GM19023 (cell line): Measurements from ENCODE around the gene CNOT4.

ENCODE experiments used
- ATAC-seq: cut with Tn5 transposase; IDR thresholded peaks from one replicate; pipeline ENCODE4 v1.9.1; 2021; ENCODE audit warnings: mild to moderate bottlenecking, moderate library complexity; ENCODE audit not compliant: unreplicated experiment

CNOT4 gene, protein sequence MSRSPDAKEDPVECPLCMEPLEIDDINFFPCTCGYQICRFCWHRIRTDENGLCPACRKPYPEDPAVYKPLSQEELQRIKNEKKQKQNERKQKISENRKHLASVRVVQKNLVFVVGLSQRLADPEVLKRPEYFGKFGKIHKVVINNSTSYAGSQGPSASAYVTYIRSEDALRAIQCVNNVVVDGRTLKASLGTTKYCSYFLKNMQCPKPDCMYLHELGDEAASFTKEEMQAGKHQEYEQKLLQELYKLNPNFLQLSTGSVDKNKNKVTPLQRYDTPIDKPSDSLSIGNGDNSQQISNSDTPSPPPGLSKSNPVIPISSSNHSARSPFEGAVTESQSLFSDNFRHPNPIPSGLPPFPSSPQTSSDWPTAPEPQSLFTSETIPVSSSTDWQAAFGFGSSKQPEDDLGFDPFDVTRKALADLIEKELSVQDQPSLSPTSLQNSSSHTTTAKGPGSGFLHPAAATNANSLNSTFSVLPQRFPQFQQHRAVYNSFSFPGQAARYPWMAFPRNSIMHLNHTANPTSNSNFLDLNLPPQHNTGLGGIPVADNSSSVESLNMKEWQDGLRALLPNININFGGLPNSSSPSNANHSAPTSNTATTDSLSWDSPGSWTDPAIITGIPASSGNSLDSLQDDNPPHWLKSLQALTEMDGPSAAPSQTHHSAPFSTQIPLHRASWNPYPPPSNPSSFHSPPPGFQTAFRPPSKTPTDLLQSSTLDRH

DNA sequence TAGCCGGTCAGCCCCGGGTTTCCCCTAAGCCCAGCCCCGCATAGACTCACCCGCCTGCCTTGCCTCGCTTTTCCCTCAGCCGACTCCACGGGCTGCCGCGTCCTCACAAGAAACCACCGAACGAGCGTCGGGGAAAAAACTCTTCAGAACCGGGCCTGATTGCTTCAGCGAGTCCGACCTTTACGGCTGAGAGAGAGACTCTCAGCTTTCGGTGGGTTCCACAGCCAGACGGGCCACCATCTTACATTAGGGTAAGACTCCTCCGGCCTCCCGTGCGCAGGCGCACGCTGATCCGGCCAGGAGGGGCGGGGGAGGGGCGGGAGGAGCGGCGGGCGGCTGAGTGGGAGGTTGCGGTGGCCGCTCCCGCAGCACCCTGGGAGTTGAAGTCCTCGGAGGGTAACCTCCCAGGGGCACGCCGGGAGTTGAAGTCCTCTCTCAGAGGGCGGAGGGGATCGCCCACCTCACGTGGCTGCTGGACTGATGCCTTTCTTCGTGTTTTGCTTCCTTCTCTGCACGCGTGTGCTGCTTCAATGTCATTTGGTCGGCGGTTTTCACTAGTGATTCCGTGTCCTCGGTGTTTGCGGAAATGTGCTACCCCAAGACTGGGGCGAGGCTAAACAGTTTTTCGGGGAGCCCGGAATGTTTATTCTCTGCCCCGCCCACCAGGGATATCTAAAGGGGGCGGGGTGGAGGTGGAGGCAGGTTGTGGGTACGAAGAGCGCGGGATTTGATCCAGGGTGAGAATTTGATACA lies at the start of gene CNOT4:
CNOT4 (minus strand) TSS at position 264 of the 753 bp plus-strand sequence. CDS start 71,771 bp downstream, outside the sequence.
- ATAC-seq = peak; percentile 95

DNA sequence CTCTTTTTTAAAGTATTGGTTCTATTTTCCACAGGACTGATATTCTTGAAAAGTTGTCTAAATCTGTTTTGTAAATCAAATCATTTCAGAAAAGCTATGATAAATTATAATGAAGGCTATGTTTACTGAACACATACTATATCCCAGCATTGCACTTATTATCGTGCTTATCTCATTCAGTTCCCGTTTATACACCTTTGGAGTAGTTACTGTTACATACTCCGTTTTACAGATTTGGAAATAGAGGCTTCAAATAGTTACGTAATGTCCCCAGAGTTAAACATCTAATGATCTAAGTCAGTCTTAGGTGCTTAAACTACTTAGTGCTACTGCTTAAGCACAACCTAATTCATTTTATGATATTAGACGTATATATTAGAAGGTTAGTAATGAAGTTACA lies 49.0 kb upstream of the CNOT4 start:
- ATAC-seq = no peak

GRCh38 chr7:135558337-135558767 lies 48.5 kb upstream of the CNOT4 start:
- peak; percentile 50 for ATAC-seq

- ATAC-seq = peak; percentile 76
Observed at GRCh38 chr7:135557455-135558336, 47.8 kb upstream of the CNOT4 start, which contains the start of gene NUP205. TSS of gene NUP205 (plus strand) at chr7:135557917. CDS start at chr7:135557945, 28 bp downstream.

DNA sequence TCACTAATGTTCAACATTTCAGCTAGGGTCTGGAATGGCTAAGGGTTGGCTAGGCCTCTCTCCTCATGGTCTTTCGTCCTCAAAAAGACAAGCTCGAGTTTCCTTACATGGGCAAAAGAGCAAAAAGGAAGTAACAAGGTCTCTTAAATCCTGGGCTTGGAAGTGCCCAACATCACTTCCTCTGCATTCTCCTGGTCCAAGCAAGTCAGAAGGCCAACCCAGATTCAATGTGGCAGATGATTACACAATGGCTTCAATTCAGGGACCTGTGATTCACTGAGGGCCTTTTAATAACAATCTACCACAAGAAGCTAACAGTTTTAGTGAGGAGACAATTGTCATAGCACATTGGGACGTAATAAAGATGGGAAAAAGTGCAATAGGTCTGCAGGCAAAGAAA lies 43.4 kb upstream of the CNOT4 start:
- no peak for ATAC-seq

DNA sequence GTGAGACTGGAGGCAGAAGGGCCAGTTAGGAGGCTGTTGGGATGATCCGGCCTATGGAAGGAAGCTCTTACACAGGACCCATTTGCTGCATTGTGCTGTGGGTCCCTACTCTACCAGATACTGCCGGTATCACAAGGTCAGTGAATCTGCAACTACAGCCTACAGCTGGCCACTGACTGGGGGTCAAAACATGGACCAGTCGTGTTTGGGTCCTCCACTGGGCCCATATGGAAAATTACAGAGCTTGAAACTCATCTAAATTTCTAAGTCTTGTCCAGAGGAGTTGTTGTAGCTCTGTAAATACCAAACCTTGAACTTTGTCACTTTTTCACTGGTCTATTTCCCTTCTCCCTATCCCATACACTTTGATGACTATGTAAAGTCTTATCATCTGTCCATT lies 42.2 kb upstream of the CNOT4 start:
- ATAC-seq = no peak

DNA sequence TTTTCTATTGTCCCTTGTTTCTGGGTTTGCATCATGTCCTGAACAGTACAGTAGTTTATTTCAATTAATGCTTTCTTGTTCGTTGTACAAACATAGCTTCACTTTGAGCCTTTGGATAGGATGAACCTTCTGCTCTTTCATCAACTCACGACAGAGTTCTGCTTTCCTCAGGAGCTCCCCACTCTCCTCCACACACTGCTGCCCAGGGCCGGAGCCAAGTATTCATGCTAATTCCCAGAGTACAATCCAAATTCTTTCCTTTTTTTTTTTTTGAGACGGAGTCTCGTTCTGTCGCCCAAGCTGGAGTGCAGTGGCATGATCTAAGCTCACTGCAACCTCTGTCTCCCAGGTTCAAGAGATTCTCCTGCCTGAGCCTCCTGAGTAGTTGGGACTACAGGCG lies 40.3 kb upstream of the CNOT4 start:
- ATAC-seq = no peak

DNA sequence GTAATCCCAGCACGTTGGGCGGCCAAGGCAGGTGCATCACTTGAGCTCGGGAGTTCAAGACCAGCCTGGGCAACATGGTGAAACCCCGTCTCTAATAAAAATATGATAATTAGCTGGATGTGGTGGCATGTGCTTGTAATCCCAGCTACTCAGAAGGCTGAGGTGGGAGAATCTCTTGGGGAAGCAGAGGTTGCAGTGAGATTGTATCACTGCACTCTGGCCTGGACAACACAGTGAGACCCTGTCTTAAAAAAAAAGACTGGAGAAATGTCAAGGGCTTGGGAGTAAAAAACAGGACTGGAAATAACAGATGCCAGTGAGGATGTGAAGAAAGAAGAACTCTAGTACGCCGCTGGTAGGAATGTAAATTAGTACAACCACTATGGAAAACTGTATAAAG lies 31.1 kb upstream of the CNOT4 start:
- ATAC-seq = no peak

- no peak for ATAC-seq
Observed at GRCh38 chr7:135539629-135540028, 29.7 kb upstream of the CNOT4 start.

GRCh38 chr7:135538376-135538775 lies 28.5 kb upstream of the CNOT4 start:
- ATAC-seq = no peak

DNA sequence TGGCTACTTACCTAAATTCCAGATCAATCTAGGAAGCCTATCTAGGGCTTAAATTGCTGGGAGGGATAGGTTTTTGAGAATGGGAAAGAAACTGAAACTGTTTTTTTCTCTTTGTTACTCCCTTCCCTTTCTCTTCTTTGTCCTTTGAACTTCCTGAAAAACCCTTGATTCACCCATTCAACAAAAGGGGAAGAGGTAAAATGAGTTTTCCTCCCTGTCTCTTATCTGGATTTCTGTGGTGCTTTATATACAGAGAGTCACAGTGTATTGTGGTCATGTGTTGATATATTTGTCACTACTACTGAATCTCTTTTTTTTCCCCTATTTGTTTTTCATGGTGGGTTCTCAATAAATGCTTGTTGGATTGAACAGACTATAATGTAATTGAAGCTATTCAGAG lies 28.0 kb upstream of the CNOT4 start:
- ATAC-seq = no peak

GRCh38 chr7:135537453-135537852 lies 27.6 kb upstream of the CNOT4 start:
- ATAC-seq = no peak

DNA sequence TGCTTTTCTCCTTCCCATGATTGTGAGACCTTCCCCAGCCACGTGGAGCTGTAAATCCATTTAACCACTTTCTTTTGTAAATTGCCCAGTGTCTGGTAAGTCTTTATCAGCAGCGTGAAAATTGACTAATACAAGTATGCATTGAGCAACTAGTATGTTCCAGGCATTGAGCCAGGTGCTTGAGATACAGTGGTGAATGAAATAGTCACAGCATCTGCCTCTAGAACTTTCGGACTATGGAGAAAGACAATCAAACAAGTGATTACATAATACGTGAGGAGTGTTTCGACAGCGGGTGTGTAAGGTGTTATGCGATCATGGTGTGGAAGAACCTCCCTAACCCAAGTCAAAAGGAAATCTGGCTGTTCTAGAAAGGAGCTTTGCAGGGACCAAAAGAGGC lies 26.2 kb upstream of the CNOT4 start:
- ATAC-seq = no peak

DNA sequence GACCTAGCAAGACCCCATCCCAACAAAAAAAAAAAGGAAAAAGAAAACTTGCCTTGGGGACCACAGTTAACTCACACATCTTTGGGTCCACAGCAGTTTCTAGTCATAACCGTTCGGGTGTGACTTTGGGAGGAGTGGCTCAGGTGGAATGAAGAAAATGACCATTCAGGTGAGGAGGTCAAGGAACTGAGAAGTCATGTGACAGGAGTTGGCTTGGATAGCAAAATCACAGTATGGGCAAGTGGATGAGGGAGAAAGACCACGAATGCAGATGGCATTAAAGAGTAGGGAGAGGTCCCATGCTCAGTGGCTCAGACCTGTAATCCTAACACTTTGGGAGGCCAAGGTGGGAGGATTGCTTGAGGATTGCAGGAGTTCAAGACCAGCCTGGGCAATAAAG lies 17.1 kb upstream of the CNOT4 start:
- ATAC-seq = no peak

GRCh38 chr7:135525426-135525825 lies 15.5 kb upstream of the CNOT4 start:
- no peak for ATAC-seq

DNA sequence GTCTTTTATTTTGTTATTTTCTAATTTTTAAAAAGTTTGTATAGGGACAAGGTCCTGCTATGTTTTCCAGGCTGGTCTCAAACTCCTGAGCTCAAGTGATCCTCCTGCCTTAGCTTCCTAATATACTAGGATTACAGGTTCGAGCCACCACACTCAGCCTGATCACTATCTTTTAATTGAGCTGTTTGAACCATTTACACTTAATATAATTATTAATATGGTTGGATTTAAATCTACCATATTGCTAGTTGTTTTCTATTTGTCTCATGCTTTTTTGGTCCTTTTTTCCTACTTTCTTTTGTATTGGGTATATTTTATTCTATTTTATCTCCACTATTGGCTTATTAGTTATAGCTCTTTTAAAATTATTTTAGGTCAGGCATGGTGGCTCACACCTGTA lies 13.2 kb upstream of the CNOT4 start:
- no peak for ATAC-seq

- ATAC-seq = no peak
Observed at GRCh38 chr7:135522509-135522908, 12.6 kb upstream of the CNOT4 start.

DNA sequence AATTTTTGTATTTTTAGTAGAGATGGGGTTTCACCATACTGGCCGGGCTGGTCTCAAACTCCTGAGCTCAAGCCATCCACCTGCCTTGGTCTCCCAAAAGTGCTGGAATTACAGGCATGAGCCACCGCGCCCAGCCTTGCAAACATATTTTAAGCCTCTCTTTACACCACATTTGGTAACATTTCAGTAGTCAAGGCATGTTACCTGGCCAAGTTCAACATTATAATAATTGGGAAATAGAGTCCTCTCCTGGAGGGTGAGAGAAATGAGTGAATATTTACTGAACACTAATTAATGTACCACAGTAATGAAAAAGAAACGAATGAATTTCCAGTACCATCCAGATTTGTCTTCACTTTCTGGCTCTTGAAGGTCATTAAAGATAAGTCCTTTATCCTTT lies 10.0 kb upstream of the CNOT4 start:
- no peak for ATAC-seq

DNA sequence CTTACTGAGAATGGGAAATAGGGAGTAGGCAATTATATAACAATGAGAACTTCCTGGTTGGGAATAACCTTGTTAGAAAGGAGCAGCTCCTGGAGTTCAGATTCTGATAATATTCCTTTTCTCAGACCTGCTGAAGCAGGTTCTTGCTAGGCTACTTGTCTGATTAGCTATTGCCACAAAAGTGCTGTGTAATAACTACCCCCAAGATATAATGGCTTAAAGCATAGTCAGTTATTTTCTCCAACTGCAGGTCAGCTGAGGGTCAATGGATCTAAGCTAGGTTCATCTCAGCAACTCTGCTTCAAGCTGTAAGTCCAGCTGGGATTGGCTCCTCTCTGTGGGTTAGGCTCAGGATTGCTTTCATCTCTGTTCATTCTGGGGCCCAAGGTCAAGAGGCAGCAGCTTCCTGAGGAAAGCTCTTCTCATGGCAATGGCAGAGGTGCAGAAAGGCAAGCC lies 9.4 kb upstream of the CNOT4 start:
- no peak for ATAC-seq

- no peak for ATAC-seq
Observed at GRCh38 chr7:135518748-135519147, 8.8 kb upstream of the CNOT4 start.
